Measurements from ENCODE around the gene MAP2K4.

Gene MAP2K4

DNA sequence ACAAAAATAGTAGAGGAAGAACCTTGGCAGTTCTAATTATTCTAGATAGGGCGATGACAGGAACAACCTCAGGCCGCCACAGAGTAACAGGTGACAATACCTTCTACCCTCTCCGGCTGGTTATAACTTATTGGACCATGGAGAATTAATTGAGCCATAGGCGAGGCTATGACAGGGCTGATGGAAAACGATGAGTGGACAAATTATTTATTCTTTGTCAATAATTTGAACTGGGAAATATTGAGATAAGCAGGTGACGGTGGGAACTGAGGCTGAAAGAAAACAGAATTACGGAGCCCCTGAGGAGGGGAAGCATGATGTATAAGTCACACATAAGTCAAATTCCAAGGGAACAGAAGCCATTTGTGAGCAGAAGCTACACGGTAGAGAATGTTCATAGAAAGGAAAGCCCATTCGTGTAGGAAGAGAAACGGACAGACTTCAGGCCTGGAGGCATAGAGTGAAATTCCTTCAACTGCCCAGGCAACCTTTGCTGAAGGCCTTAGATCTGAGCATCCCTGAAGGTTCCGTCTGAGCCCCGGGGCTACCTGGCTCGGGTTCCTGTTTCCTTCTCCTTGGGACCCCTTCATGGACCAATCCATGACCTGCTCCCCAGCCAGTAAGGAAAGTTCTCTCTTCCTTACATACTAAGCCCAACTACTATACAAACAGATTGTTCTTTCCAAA is 158.1 kb downstream of the MAP2K4 start:
- no peak for DNase-seq

GRCh38 chr17:12180644-12181261 is 160.1 kb downstream of the MAP2K4 start:
- no peak for DNase-seq

GRCh38 chr17:12187658-12188057 is 167.0 kb downstream of the MAP2K4 start:
- DNase-seq: no peak

DNA sequence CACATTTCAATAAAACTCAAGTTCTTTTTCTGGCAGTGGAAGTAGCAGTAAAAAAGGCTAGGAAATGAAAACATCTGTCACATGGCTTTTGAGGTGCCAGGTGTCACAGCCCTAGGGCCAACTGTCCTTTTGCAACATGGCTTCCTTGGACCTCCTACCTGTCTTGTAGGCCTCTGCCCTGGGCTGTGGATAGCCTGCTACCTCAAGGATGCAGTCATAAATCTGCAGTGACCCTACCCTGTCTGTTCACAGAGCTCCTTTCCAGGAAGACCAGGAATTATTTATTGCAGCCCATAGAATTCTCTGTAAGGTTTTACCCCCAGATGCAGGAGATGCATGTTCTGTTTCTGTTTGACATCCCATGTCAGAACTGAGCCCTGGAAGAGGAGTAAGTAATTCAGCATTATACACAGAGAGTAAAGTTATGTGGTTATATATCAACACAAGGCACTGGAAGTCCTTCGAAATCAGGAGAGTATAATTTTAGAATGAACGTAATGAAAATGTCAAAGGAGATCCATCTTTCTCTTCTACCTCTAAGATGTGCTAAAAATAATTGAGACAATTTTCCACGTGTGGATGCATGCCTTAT is 172.6 kb downstream of the MAP2K4 start:
- no peak for DNase-seq

All from SIG-M5 (cell line).